T-helper 2 cell treated with Interferon-gamma antibody and Interleukin-4, amounts not matched to agents 5 μg/mL and 100 μg/mL, for 36 hours (primary cell): Measurements from ENCODE around the gene KIAA1755.

Experiments used
- DNase-seq: peaks from one replicate; pipeline ENCODE4 v3.0.0; 2021; ENCODE audit warnings: low spot score
- H3K27ac Mint-ChIP-seq: one replicate; pipeline ENCODE4 v1.8.0; 2021; ENCODE audit warnings: mild to moderate bottlenecking, mixed read lengths
- H3K27me3 Mint-ChIP-seq: one replicate; pipeline ENCODE4 v1.8.0; 2021; ENCODE audit warnings: low read depth, mixed read lengths
- H3K36me3 Mint-ChIP-seq: one replicate; pipeline ENCODE4 v1.8.0; 2021; ENCODE audit warnings: low read depth, mixed read lengths
- H3K4me1 Mint-ChIP-seq: one replicate; pipeline ENCODE4 v1.8.0; 2021; ENCODE audit warnings: low read depth, mixed read lengths
- H3K4me3 Mint-ChIP-seq: one replicate; pipeline ENCODE4 v1.8.0; 2022; ENCODE audit warnings: mild to moderate bottlenecking, moderate library complexity, mixed read lengths
- H3K9me3 Mint-ChIP-seq: one replicate; pipeline ENCODE4 v1.8.0; 2021; ENCODE audit warnings: mixed read lengths

KIAA1755 gene

GRCh38 chr20:38170219-38170825 is 90.2 kb downstream of the KIAA1755 start:
- DNase-seq: no peak
- Mint-ChIP-seq H3K27ac (no peak overlapping the region), H3K9me3 (no peaks in the 10 kb centered on the region), H3K36me3 (no peaks in the 10 kb centered on the region), H3K4me3 (no peak overlapping the region), H3K4me1 (peaks cover 11% of the 10 kb centered on the region), H3K27me3 (peaks cover 5% of the 10 kb centered on the region)

DNA sequence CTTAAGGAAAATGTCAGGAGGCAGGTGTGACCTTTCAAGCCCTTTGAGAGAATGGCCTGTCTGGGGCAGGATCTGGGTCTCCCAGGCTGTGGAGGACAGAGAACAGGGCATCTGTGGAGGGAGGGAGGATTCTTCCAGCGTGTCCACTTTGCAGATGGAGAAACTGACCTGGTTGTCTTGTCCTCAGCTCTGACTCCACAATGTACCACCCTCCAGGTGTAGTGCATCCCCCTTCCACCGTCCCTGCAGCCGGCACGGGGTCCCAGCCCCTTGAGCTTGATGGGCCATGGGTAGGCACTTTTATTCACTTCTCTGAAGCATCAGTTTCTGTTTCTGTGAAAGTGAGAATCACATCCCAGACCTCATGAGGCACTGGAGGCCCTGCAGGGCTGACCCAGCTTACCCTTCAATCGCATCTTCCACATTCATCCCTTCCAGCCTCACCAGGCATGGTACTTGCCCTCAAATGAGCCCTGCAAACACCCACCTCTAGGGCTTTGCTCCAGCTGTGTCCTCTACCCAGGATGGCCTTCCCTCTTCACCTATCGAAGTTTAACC is 90.8 kb downstream of the KIAA1755 start:
- DNase-seq: no peak
- Mint-ChIP-seq H3K27me3 (peaks cover 5% of the 10 kb centered on the region), H3K9me3 (no peaks in the 10 kb centered on the region), H3K27ac (no peak overlapping the region), H3K36me3 (no peaks in the 10 kb centered on the region), H3K4me1 (peaks cover 12% of the 10 kb centered on the region), H3K4me3 (no peak overlapping the region)

DNA sequence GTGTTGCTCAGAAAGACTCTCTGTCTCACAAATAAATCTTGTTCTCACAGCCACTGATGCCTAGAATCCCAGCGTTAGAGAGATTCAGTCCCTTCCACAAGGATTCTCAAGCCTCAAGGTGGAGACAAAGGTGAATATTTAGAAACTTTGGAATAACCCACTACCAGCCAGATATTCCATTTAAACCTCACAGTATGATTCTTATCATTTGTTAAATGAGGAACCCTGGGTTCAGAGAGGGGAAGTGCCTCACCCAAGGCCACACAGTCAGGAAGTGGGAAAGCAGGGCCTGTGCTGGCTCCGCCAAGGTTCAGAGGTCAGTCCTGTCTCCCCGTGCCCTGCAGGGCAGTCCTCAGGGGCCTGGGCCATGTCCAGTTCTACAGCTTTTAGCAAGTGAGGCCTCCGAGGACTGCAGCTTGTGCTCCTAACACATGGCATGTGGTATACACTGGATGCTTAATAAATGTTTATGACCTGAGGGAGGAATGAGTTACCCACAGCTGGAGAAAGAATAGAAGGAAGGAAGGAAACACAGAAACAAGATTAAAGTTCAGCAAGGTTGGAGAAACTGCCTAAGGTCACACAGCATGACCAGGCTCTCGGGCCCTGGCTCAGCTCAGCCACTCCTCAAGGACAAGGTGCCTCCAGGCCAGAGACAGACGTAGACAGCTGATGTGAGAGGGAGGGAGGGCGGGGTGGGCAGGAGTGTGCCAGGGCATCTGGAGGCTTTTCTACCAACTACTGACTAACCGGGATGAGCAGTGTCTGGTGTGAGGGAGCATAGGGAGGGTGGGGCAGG is 91.5 kb downstream of the KIAA1755 start:
- Mint-ChIP-seq H3K27ac (no peak overlapping the region), H3K27me3 (peaks cover 5% of the 10 kb centered on the region), H3K4me3 (no peak overlapping the region), H3K36me3 (no peaks in the 10 kb centered on the region), H3K9me3 (no peaks in the 10 kb centered on the region), H3K4me1 (peaks cover 12% of the 10 kb centered on the region)
- DNase-seq: no peak

GRCh38 chr20:38167851-38168760 is 92.4 kb downstream of the KIAA1755 start:
- no peaks in the 10 kb centered on the region for H3K9me3 Mint-ChIP-seq
- peaks cover 12% of the 10 kb centered on the region for H3K4me1 Mint-ChIP-seq
- no peaks in the 10 kb centered on the region for H3K36me3 Mint-ChIP-seq
- H3K27me3 Mint-ChIP-seq: peaks cover 8% of the 10 kb centered on the region
- H3K27ac Mint-ChIP-seq: no peak overlapping the region
- no peak for DNase-seq
- H3K4me3 Mint-ChIP-seq: no peak overlapping the region

DNA sequence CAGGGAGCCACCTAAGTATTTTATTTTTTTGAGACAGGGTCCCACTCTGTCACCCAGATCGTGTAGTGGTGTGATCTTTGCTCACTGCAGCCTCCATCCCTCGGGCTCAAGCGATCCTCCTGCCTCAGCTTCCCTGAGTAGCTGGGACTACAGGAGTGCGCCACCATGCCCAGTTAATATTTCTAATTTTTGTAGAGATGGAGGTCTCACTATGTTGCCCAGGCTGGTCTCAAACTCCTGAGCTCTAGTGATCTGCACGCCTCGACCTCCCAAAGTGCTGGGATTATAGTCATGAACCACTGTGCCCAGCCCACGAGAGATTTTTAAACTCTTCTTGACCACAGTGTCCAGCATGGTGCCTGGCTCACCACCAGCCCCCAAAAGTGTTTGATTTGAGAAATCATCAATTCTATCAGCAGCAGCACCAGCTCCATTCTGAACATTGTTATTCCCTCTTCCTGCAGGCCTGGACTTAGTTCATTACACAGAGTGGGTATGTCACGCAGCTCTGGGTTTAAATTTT is 93.1 kb downstream of the KIAA1755 start:
- DNase-seq: no peak
- H3K27ac Mint-ChIP-seq: no peak overlapping the region
- H3K4me1 Mint-ChIP-seq: peaks cover 12% of the 10 kb centered on the region
- no peak overlapping the region for H3K4me3 Mint-ChIP-seq
- H3K36me3 Mint-ChIP-seq: no peaks in the 10 kb centered on the region
- H3K9me3 Mint-ChIP-seq: no peaks in the 10 kb centered on the region
- peaks cover 11% of the 10 kb centered on the region for H3K27me3 Mint-ChIP-seq

DNA sequence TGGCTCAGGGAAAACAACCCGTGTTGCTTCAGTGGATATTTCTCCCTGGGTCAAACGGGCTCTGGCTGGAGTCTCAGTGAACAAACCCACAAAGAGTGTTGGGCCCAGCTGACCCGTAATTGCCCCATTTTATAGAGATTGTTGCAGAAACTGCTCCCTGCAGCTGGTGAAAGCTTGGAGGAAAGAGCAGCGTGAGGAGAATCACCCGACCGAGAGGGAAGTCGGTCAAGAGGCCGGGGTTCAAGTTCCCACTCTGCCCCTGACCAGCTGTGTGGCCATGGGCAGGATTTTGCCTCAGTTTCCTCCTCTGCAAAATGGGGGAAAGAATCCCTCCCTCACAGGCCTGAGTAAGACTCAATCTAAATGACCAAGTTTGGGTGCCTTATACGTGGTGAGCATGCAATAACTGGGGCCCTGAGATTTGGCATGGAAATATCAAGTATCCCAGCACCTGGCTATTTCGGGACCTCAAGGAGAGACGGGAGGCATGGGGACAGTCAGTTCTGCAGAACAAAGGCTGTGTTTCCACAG is 93.8 kb downstream of the KIAA1755 start:
- Mint-ChIP-seq H3K9me3 (no peaks in the 10 kb centered on the region), H3K36me3 (no peaks in the 10 kb centered on the region), H3K27ac (no peak overlapping the region), H3K4me1 (peaks cover 12% of the 10 kb centered on the region), H3K27me3 (peaks cover 10% of the 10 kb centered on the region), H3K4me3 (no peak overlapping the region)
- DNase-seq: no peak

DNA sequence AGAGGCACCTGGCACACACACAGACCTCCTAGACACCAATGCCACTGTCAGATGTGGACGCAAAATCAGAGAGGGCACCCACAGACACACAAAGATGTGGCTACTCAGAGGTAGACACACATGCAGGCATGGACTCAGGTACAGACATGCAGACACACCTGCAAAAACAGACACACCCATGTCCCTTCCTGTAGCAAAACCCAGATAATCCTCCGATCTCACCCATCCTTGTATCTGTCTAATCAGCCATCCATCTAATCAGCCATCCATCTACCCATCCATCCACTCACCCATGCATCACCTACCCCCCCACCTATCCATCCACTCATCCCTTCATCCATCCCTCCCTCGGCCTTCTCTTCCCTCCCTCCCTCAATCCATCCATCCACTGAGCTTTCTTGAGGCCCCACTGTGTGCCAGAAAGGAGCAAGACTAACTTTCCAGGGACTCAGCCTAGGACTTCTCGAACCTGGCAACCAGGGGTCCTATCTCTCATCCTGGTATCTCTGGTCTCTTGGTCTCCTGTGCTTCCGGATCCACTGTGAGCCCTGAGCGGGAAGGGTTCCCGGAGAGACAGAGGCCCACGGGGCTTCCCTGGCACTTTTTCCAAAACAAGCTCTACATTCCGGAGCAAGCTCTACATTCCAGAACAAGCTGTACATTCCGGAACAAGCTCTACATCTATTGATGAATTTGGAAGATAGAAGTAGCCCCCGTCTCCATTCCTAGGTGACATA is 94.4 kb downstream of the KIAA1755 start:
- Mint-ChIP-seq H3K27me3 (peaks cover 9% of the 10 kb centered on the region), H3K36me3 (no peaks in the 10 kb centered on the region), H3K27ac (no peak overlapping the region), H3K9me3 (no peaks in the 10 kb centered on the region), H3K4me3 (no peak overlapping the region), H3K4me1 (peaks cover 12% of the 10 kb centered on the region)
- DNase-seq: no peak

DNA sequence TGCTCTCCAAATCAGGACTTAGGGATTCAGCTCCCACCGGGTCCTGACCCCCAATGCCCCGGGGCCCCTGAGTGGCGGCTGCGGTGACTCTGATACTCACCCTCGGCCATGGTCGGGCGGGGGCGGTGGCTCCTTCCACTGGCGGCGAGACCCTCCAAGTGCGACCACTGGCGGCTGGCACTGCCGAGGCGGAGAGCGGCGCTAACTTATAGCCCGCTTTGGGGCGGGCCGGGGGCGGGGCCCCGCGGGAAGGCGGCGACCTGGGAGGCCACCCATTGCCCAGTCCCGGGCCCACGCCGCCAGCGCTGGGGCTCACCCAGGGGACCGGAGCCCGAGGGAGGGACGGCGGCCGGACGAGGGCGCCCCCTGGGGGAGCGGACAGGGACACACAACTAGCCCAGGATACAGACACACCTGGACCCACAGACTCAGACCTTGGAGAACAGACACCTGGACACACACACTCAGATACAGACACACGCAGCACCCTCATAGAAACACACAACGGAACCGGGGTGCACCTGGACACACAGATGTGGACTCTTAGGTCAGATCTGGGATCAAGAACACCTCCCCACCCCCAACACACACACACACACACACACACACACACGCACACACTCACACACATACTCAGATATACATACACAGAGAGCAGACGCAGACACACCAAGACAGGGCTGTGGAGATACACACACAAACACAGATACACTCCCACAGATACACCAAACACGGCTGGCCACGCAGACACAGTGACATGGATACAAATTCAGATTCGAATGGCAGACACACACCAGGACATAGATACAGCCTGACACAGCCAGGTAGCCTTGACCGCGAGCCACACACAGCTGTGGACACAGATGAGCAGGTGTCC is 95.2 kb downstream of the KIAA1755 start, which contains the start of gene TGM2:
Gene TGM2, minus strand, starts transcription at position 182 of the 877 bp plus-strand sequence. Its CDS starts 72 bp downstream, at position 110.
- Mint-ChIP-seq H3K4me1 (peaks cover 12% of the 10 kb centered on the region), H3K36me3 (no peaks in the 10 kb centered on the region), H3K27me3 (peaks cover 9% of the 10 kb centered on the region), H3K4me3 (peak within 1 kb of the TSS; percentile 10), H3K9me3 (no peaks in the 10 kb centered on the region), H3K27ac (no peak within 1 kb of the TSS)
- DNase-seq: peak; percentile 53

GRCh38 chr20:38164624-38165088 is 95.9 kb downstream of the KIAA1755 start:
- Mint-ChIP-seq H3K4me1 (peaks cover 9% of the 10 kb centered on the region), H3K36me3 (no peaks in the 10 kb centered on the region), H3K9me3 (no peaks in the 10 kb centered on the region), H3K4me3 (no peak overlapping the region), H3K27me3 (peaks cover 9% of the 10 kb centered on the region), H3K27ac (no peak overlapping the region)
- no peak for DNase-seq

- Mint-ChIP-seq H3K4me3 (no peak overlapping the region), H3K27ac (no peak overlapping the region), H3K9me3 (no peaks in the 10 kb centered on the region), H3K36me3 (no peaks in the 10 kb centered on the region), H3K4me1 (peaks cover 8% of the 10 kb centered on the region), H3K27me3 (peaks cover 9% of the 10 kb centered on the region)
- no peak for DNase-seq
Observed at GRCh38 chr20:38164069-38164468, 96.5 kb downstream of the KIAA1755 start.

GRCh38 chr20:38162878-38163875 is 97.4 kb downstream of the KIAA1755 start:
- Mint-ChIP-seq H3K4me3 (no peak overlapping the region), H3K27ac (no peak overlapping the region), H3K27me3 (peaks cover 9% of the 10 kb centered on the region), H3K4me1 (peaks cover 4% of the 10 kb centered on the region), H3K9me3 (no peaks in the 10 kb centered on the region), H3K36me3 (no peaks in the 10 kb centered on the region)
- DNase-seq: no peak
